ENCODE data around the gene PRKCH. TPM values are rescaled to one million over a fixed set of nuclear protein-coding genes. Genes with fewer than 3 reads are reported as not detected.

PRKCH gene
- total and polyA plus RNA-seq, 3 experiments from 2014 or later: 165 to 369 (median 166) TPM

GRCh38 chr14:61563880-61564617 lies 242.7 kb downstream of the PRKCH start:
- Mint-ChIP-seq H3K27ac (peak overlapping the region in 3 of 8 donors; percentile 1 to 89 (median 64)), H3K4me3 (no peak overlapping the region), H3K27me3 (peaks cover 0 to 5% of the 10 kb centered on the region in 2 donors), H3K9me3 (no peaks in the 10 kb centered on the region), H3K36me3 (no peaks in the 10 kb centered on the region), H3K4me1 (peaks cover 19 to 28% (median 26%) of the 10 kb centered on the region in 3 donors)
- no peaks in the 10 kb centered on the region for H3K27me3 ChIP-seq (ENCODE audit: insufficient read depth, low read length, poor library complexity, severe bottlenecking)
- H3K9me3 ChIP-seq (ENCODE audit: low read length): no peaks in the 10 kb centered on the region
- POLR2A ChIA-PET: no interaction called here
- no peak overlapping the region for H3K4me3 ChIP-seq (ENCODE audit: low read length)
- CTCF ChIA-PET: no interaction called here
- H3K4me1 ChIP-seq (ENCODE audit: insufficient read depth, low read length): peaks cover 18% of the 10 kb centered on the region
- H3K27ac ChIP-seq (ENCODE audit: low read depth, low read length): no peak overlapping the region
- H3K36me3 ChIP-seq (ENCODE audit: insufficient read depth, low read length): no peaks in the 10 kb centered on the region
- DNase-seq: no peak

DNA sequence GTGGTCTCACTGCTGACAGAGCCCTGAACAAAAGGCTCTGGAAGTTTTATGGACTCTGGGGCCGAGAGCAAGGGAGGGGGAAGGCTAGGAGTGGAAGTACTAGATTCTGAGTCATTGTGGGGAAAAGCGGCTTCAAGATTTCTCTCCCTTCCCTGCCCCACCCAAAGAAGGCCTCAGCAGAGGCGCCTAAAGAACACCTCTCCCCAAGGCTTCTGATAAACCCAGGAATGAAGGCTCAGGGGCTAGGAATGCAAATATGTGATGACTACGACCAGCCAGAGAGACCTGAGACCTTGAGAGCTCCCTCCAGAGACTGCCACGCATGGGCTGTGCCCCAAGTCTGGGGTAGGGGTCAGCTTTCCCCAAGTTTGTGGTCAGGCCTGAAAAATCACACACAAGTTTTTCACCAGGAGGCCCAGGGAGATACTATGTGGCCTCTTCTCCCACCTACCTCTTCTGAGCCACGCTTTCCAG lies 243.3 kb downstream of the PRKCH start:
- no peaks in the 10 kb centered on the region for H3K27me3 ChIP-seq (ENCODE audit: insufficient read depth, low read length, poor library complexity, severe bottlenecking)
- H3K36me3 ChIP-seq (ENCODE audit: insufficient read depth, low read length): no peaks in the 10 kb centered on the region
- Mint-ChIP-seq H3K36me3 (no peaks in the 10 kb centered on the region), H3K4me3 (no peak overlapping the region), H3K27ac (peak overlapping the region in 1 of 8 donors; percentile 1), H3K9me3 (no peaks in the 10 kb centered on the region), H3K27me3 (peaks cover 0 to 9% of the 10 kb centered on the region in 2 donors), H3K4me1 (peaks cover 25 to 34% (median 32%) of the 10 kb centered on the region in 3 donors)
- CTCF ChIA-PET: no interaction called here
- POLR2A ChIA-PET: no interaction called here
- H3K9me3 ChIP-seq (ENCODE audit: low read length): no peaks in the 10 kb centered on the region
- no peak overlapping the region for H3K4me3 ChIP-seq (ENCODE audit: low read length)
- no peak for DNase-seq
- peaks cover 24% of the 10 kb centered on the region for H3K4me1 ChIP-seq (ENCODE audit: insufficient read depth, low read length)
- H3K27ac ChIP-seq (ENCODE audit: low read depth, low read length): no peak overlapping the region

DNA sequence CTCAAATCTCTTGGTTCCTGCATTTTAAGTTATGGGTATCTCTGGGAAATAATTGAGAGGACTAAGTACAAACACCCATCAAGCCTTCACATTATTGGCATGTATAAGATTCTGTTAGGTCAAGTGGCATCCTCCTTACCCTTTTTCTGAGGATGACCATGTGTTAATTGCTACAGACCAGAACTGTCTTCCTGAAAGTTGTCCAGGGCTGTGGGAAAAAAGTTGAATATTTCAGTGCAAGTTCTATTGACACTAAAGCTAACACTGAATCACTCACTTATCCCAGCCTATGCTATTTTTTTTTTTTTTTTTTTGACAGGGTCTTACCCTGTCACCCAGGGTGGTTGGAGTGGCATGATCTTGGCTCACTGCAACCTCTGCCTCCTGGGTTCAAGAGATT lies 243.8 kb downstream of the PRKCH start:
- H3K27ac Mint-ChIP-seq: peak overlapping the region in 1 of 8 donors; percentile 1
- CTCF ChIA-PET: no interaction called here
- no peaks in the 10 kb centered on the region for H3K36me3 Mint-ChIP-seq

DNA sequence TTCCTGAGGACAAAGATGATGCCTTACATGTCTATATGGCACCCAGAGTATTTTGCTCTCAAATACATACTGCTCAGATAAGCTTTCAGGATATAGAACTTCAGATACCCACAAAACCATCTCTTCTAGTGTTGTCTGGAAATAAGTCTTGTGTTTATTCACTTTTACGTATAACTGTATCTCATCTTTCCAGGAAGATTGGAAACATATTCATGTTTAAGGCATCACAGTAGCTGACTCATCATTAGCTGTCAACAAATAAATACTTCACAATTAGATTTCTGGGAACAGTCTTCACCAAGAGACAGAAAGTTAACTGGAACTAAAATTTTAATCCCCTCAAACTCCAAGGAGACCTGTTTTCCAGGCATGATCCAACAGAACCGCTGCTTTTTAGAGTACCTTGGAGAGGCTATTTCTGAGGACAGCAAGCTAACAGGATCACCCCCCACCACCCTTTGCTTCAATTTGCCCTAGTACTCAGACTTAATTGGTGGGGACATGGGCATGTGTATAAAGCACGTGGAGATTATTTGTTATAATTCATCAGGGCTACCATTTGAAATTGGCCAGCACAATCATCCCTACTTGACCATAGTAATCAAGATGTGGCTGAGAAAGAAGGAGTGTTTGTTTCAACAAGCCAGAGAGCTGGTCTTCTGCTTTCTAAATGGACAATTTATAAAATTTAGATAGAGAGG lies 244.6 kb downstream of the PRKCH start:
- no peak for DNase-seq
- H3K4me3 ChIP-seq (ENCODE audit: low read length): no peak overlapping the region
- Mint-ChIP-seq H3K27ac (no peak overlapping the region), H3K36me3 (no peaks in the 10 kb centered on the region), H3K27me3 (peaks cover 0 to 9% of the 10 kb centered on the region in 2 donors), H3K4me1 (peaks cover 31 to 44% (median 42%) of the 10 kb centered on the region in 3 donors), H3K9me3 (no peaks in the 10 kb centered on the region), H3K4me3 (no peak overlapping the region)
- H3K27ac ChIP-seq (ENCODE audit: low read depth, low read length): no peak overlapping the region
- H3K27me3 ChIP-seq (ENCODE audit: insufficient read depth, low read length, poor library complexity, severe bottlenecking): no peaks in the 10 kb centered on the region
- H3K36me3 ChIP-seq (ENCODE audit: insufficient read depth, low read length): no peaks in the 10 kb centered on the region
- H3K4me1 ChIP-seq (ENCODE audit: insufficient read depth, low read length): peaks cover 37% of the 10 kb centered on the region
- POLR2A ChIA-PET: no interaction called here
- CTCF ChIA-PET: interaction anchor here (1.0 to 1.7 kb wide), 2 partner anchors 9 to 154 kb away, joined by 3 to 4 read pairs; no protein-coding TSS in a partner anchor
- no peaks in the 10 kb centered on the region for H3K9me3 ChIP-seq (ENCODE audit: low read length)

More for the DNA sequence above, 243.8 kb downstream of the PRKCH start:
- H3K4me1 Mint-ChIP-seq: peaks cover 28 to 39% (median 38%) of the 10 kb centered on the region in 3 donors
- no peaks in the 10 kb centered on the region for H3K27me3 ChIP-seq (ENCODE audit: insufficient read depth, low read length, poor library complexity, severe bottlenecking)
- H3K36me3 ChIP-seq (ENCODE audit: insufficient read depth, low read length): no peaks in the 10 kb centered on the region
- POLR2A ChIA-PET: no interaction called here
- no peaks in the 10 kb centered on the region for H3K9me3 Mint-ChIP-seq
- peaks cover 0 to 9% of the 10 kb centered on the region in 2 donors for H3K27me3 Mint-ChIP-seq
- H3K9me3 ChIP-seq (ENCODE audit: low read length): no peaks in the 10 kb centered on the region
- no peak for DNase-seq
- H3K27ac ChIP-seq (ENCODE audit: low read depth, low read length): no peak overlapping the region
- H3K4me3 Mint-ChIP-seq: no peak overlapping the region
- peaks cover 30% of the 10 kb centered on the region for H3K4me1 ChIP-seq (ENCODE audit: insufficient read depth, low read length)
- H3K4me3 ChIP-seq (ENCODE audit: low read length): no peak overlapping the region

- Histone ChIP-seq H3K27me3 (ENCODE audit: insufficient read depth, low read length, poor library complexity, severe bottlenecking) (no peaks in the 10 kb centered on the region), H3K9me3 (ENCODE audit: low read length) (no peaks in the 10 kb centered on the region), H3K4me3 (ENCODE audit: low read length) (no peak overlapping the region), H3K27ac (ENCODE audit: low read depth, low read length) (no peak overlapping the region), H3K4me1 (ENCODE audit: insufficient read depth, low read length) (peaks cover 37% of the 10 kb centered on the region), H3K36me3 (ENCODE audit: insufficient read depth, low read length) (no peaks in the 10 kb centered on the region)
- peak overlapping the region in 1 of 8 donors; percentile 42 for H3K27ac Mint-ChIP-seq
- H3K36me3 Mint-ChIP-seq: no peaks in the 10 kb centered on the region
- peaks cover 0 to 9% of the 10 kb centered on the region in 2 donors for H3K27me3 Mint-ChIP-seq
- POLR2A ChIA-PET: no interaction called here
- no peak for DNase-seq
- CTCF ChIA-PET: interaction anchor here (1.0 to 1.7 kb wide), 2 partner anchors 10 to 153 kb away, joined by 3 to 4 read pairs; no protein-coding TSS in a partner anchor
- no peaks in the 10 kb centered on the region for H3K9me3 Mint-ChIP-seq
- H3K4me1 Mint-ChIP-seq: peaks cover 31 to 45% (median 40%) of the 10 kb centered on the region in 3 donors
- no peak overlapping the region for H3K4me3 Mint-ChIP-seq
Observed at GRCh38 chr14:61566537-61567225, 245.3 kb downstream of the PRKCH start.

DNA sequence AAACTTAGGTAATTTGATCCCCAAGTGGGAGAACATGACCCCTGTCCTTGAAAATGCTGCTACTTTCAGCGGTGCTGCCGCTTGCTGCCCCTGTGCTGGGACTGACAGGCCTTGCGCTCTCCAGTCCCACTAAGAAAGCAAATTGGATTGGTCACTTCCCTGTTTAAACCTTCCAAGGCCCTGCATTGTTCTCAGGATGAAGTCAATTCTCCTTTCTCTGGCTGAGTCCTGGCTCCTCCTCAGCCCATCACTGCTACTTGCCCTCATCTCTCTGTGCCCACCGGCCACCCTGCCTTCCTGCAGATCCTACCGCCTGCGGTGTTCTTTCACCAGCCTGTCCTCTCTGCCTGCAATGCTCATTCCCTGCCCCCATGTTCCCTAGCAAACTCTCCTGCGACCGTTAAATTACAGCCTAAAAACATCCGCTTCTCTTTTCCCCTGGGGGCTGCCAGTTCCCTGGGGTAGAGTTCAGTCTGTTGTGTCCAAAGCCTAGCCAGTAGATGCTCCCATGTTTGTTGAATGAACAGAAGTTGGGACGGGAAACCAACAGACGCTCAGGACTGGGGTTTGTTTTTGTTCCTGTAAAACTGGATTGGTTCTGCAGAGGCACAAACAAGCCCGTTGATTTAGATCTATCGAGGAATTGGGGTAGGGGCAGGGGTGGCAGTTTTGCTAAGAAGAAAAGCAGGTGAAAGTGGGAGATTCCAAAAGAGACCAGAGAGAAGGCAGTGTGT lies 246.6 kb downstream of the PRKCH start:
- POLR2A ChIA-PET: interaction anchor here (0.5 kb wide), 1 partner anchor 9 kb away, joined by 3 read pairs; no protein-coding TSS in a partner anchor
- CTCF ChIA-PET: no interaction called here
- H3K27ac ChIP-seq (ENCODE audit: low read depth, low read length): no peak overlapping the region
- Mint-ChIP-seq H3K4me1 (peaks cover 23 to 32% (median 27%) of the 10 kb centered on the region in 3 donors), H3K27ac (peak overlapping the region in 4 of 8 donors; percentile 25 to 74 (median 44)), H3K27me3 (peaks cover 0 to 9% of the 10 kb centered on the region in 2 donors), H3K9me3 (no peaks in the 10 kb centered on the region), H3K4me3 (peak overlapping the region; percentile 53 to 76 (median 68)), H3K36me3 (peaks cover 0 to 6% (median 4%) of the 10 kb centered on the region in 3 donors)
- peaks cover 30% of the 10 kb centered on the region for H3K4me1 ChIP-seq (ENCODE audit: insufficient read depth, low read length)
- no peaks in the 10 kb centered on the region for H3K9me3 ChIP-seq (ENCODE audit: low read length)
- H3K36me3 ChIP-seq (ENCODE audit: insufficient read depth, low read length): no peaks in the 10 kb centered on the region
- no peaks in the 10 kb centered on the region for H3K27me3 ChIP-seq (ENCODE audit: insufficient read depth, low read length, poor library complexity, severe bottlenecking)
- DNase-seq: no peak
- peak overlapping the region; percentile 26 for H3K4me3 ChIP-seq (ENCODE audit: low read length)

DNA sequence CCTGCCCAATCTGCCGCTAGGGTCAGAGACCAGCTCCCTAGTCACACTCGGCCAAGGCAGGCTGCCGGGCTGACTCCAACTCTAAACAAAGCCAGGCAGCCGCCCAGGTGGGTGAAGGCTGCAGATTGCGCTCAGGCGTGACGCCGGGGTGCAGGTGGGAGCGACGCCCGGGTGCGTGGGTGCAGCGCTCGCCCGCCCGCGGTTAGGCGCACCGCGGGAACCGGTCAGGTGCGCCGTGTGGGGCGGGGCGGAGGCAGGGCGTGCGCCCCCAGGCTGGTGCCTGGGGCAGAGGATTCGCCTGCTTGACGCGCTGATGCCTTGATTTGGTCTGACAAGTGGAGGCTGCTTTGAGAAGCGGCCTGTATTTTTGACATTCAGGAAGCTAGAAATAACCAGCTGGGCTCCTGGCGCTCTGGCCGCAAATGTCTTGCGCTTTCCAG lies 247.2 kb downstream of the PRKCH start:
- H3K4me3 Mint-ChIP-seq: peak overlapping the region; percentile 53 to 76 (median 68)
- ChIA-PET POLR2A (interaction anchor here (0.5 kb wide), 1 partner anchor 10 kb away, joined by 3 read pairs; no protein-coding TSS in a partner anchor), CTCF (no interaction called here)
- H3K9me3 Mint-ChIP-seq: no peaks in the 10 kb centered on the region
- Histone ChIP-seq H3K36me3 (ENCODE audit: insufficient read depth, low read length) (no peaks in the 10 kb centered on the region), H3K27ac (ENCODE audit: low read depth, low read length) (no peak overlapping the region), H3K4me1 (ENCODE audit: insufficient read depth, low read length) (peaks cover 34% of the 10 kb centered on the region), H3K9me3 (ENCODE audit: low read length) (no peaks in the 10 kb centered on the region), H3K4me3 (ENCODE audit: low read length) (peak overlapping the region; percentile 26), H3K27me3 (ENCODE audit: insufficient read depth, low read length, poor library complexity, severe bottlenecking) (no peaks in the 10 kb centered on the region)
- peak in 4 of 5 donors; percentile 10 to 79 (median 56) for DNase-seq
- H3K27me3 Mint-ChIP-seq: peaks cover 0 to 9% of the 10 kb centered on the region in 2 donors
- peak overlapping the region in 2 of 8 donors; percentile 52 to 74 for H3K27ac Mint-ChIP-seq
- peaks cover 23 to 31% (median 27%) of the 10 kb centered on the region in 3 donors for H3K4me1 Mint-ChIP-seq
- H3K36me3 Mint-ChIP-seq: peaks cover 0 to 6% (median 4%) of the 10 kb centered on the region in 3 donors
